Stomach (tissue), 4 donors: ENCODE data around the gene KRT86.

Source experiments
- POLR2A ChIP-seq, 4 donors: fragments of 450-650 bp; IDR thresholded peaks; one replicate each; pipeline ENCODE4 v1.6.1; 2016; ENCODE audit warnings: antibody characterized with exemption in 4 of 4, control low read depth in 2 of 4, mild to moderate bottlenecking in 1 of 4, moderate library complexity in 1 of 4
- POLR2AphosphoS5 ChIP-seq, 3 donors: sonication (generic); formaldehyde crosslinking; IDR thresholded peaks; one replicate each; pipeline ENCODE4 v1.6.1; 2016; ENCODE audit warnings: antibody characterized with exemption in 3 of 3

DNA sequence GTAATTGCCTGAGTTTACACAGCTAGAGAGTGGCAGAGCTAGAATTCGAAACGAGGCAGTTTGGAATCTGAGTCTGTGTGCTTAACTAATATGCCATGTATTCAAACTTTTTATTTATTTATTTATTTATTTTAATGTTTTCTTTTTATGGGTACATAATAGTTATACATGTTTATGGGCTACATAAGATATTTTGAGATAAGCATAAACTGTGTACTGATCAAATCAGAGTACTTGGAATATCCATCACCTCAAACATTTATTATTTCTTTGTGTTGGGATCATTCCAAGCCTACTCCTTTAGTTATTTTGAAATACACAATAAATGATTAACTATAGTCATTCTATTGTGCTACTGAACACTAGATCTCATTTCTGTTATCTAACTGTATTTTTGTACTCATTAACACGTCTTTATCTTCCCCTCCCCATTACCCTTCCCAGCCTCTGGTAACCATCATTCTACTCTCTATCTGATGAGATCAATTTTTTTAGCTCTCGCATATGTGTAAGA, 24.3 kb downstream of the KRT86 start:
- TF ChIP-seq POLR2AphosphoS5 (IDR thresholded peaks at IDR 0.05) (no peak), POLR2A (IDR thresholded peaks at IDR 0.05) (no peak)
